Esophagus muscularis mucosa (tissue), 4 donors: ENCODE measurements around the gene SSMEM1. TPM values are rescaled to one million over a fixed set of nuclear protein-coding genes. Genes with fewer than 3 reads are reported as not detected.

ENCODE experiments used
- DNase-seq: peaks from one replicate; pipeline ENCODE4 v3.0.0-alpha.2; 2017; ENCODE audit errors: extremely low spot score
- H3K27ac ChIP-seq, 4 donors: fragments of 200-600 bp; sonication (generic); replicated peaks in 1 of 4; 1 replicate in 3 of 4; 2 replicates in 1 of 4; pipeline ENCODE4 v1.5.1; 2016 to 2019; ENCODE audit warnings: mild to moderate bottlenecking in 1 of 4
- H3K27me3 ChIP-seq, 4 donors: fragments of 200-600 bp; sonication (generic); one replicate each; pipeline versions ENCODE4 v1.5.1 to v1.6.0; 2016 to 2019
- H3K36me3 ChIP-seq, 4 donors: fragments of 200-600 bp; sonication (generic); one replicate each; pipeline ENCODE4 v1.5.1; 2016 to 2019
- H3K4me1 ChIP-seq, 4 donors: fragments of 200-600 bp; sonication (generic); one replicate each; pipeline ENCODE4 v1.5.1; 2016 to 2019
- H3K4me3 ChIP-seq, 4 donors: fragments of 200-600 bp; sonication (generic); 1 replicate in 2 of 4; 2 replicates in 2 of 4; pipeline ENCODE4 v1.5.1; 2016 to 2019; ENCODE audit warnings: mild to moderate bottlenecking in 4 of 4, moderate library complexity in 1 of 4
- H3K9me3 ChIP-seq, 4 donors: fragments of 200-600 bp; sonication (generic); 1 replicate in 3 of 4; 2 replicates in 1 of 4; pipeline ENCODE4 v1.5.1; 2016 to 2019
- CTCF ChIP-seq, 3 experiments: fragments of 200-600 bp in 2 of 3; fragments of 450-650 bp in 1 of 3; sonication (generic) in 2 of 3; IDR thresholded peaks; one replicate each; pipeline ENCODE4 v1.5.1; 2017 to 2019; ENCODE audit warnings: antibody characterized with exemption in 3 of 3, mild to moderate bottlenecking in 2 of 3, moderate library complexity in 1 of 3
- EP300 ChIP-seq: sonication (generic); formaldehyde crosslinking; IDR thresholded peaks from one replicate; pipeline ENCODE4 v1.6.1; 2017; ENCODE audit warnings: antibody characterized with exemption
- POLR2A ChIP-seq: fragments of 450-650 bp; IDR thresholded peaks from one replicate; pipeline ENCODE4 v1.6.1; 2017; ENCODE audit warnings: antibody characterized with exemption, moderate library complexity, mild to moderate bottlenecking, low read depth
- POLR2AphosphoS5 ChIP-seq, 2 donors: sonication (generic); formaldehyde crosslinking; IDR thresholded peaks; one replicate each; pipeline ENCODE4 v1.6.1; 2017; ENCODE audit warnings: antibody characterized with exemption in 2 of 2
- WGBS: methylation state at CpG from one replicate; pipeline ENCODE4 v1.1.5; 2018; 5-methylcytosine and 5-hydroxymethylcytosine counted together
- intact Hi-C: fragments of 100-400 bp; cut with DNase I; formaldehyde crosslinking; loops from one replicate; pipeline ENCODE4 v1.15.1; 2023
- total RNA-seq, 4 donors: library from RNA; depleted of rRNA; stranded (reverse); fragments of >200 nt; gene quantifications; one replicate each; pipeline versions ENCODE4 v1.1.0 to v1.2.1, GENCODE V29; 2016

The SSMEM1 gene
- total RNA-seq, 4 donors from 2014 or later: not detected

- WGBS: 97% methylated on average over 7 of the region's 7 CpGs
- no peak for TF ChIP-seq POLR2A
- no peak for TF ChIP-seq CTCF (IDR thresholded peaks at IDR 0.05)
- TF ChIP-seq POLR2AphosphoS5 (IDR thresholded peaks at IDR 0.05): no peak
- no peak for TF ChIP-seq EP300
- no peak for DNase-seq
- Histone ChIP-seq H3K4me3 (no peak overlapping the region), H3K36me3 (peaks cover 0 to 57% (median 32%) of the 10 kb centered on the region in 4 donors), H3K27me3 (no peaks in the 10 kb centered on the region), H3K4me1 (no peaks in the 10 kb centered on the region), H3K27ac (no peak overlapping the region), H3K9me3 (no peaks in the 10 kb centered on the region)
- intact Hi-C loops: no loop called here
These were observed 15.9 kb upstream of the SSMEM1 start for GRCh38 chr7:130191791-130192190.

- Histone ChIP-seq H3K4me1 (no peaks in the 10 kb centered on the region), H3K4me3 (no peak overlapping the region), H3K27ac (no peak overlapping the region), H3K36me3 (peaks cover 8 to 78% (median 33%) of the 10 kb centered on the region in 4 donors), H3K27me3 (no peaks in the 10 kb centered on the region), H3K9me3 (no peaks in the 10 kb centered on the region)
- 97% methylated on average over 2 of the region's 2 CpGs for WGBS
- DNase-seq: no peak
- intact Hi-C loops: no loop called here
- TF ChIP-seq CTCF (IDR thresholded peaks at IDR 0.05): no peak
- TF ChIP-seq POLR2A: no peak
- TF ChIP-seq POLR2AphosphoS5 (IDR thresholded peaks at IDR 0.05): no peak
- no peak for TF ChIP-seq EP300
These were observed 12.3 kb upstream of the SSMEM1 start for GRCh38 chr7:130195396-130195795.

- Histone ChIP-seq H3K27ac (no peak overlapping the region), H3K36me3 (peaks cover 11 to 78% (median 40%) of the 10 kb centered on the region in 4 donors), H3K4me3 (no peak overlapping the region), H3K9me3 (no peaks in the 10 kb centered on the region), H3K27me3 (no peaks in the 10 kb centered on the region), H3K4me1 (no peaks in the 10 kb centered on the region)
- TF ChIP-seq EP300 (no peak), POLR2A (no peak), POLR2AphosphoS5 (IDR thresholded peaks at IDR 0.05) (no peak), CTCF (IDR thresholded peaks at IDR 0.05) (no peak)
- DNase-seq: no peak
- intact Hi-C loops: no loop called here
- WGBS: 64% methylated on average over 2 of the region's 2 CpGs
These were observed 11.2 kb upstream of the SSMEM1 start for GRCh38 chr7:130196476-130196875.

GRCh38 chr7:130197094-130197493 is 10.6 kb upstream of the SSMEM1 start:
- Histone ChIP-seq H3K36me3 (peaks cover 18 to 78% (median 41%) of the 10 kb centered on the region in 4 donors), H3K9me3 (no peaks in the 10 kb centered on the region), H3K4me3 (no peak overlapping the region), H3K4me1 (no peaks in the 10 kb centered on the region), H3K27ac (no peak overlapping the region), H3K27me3 (no peaks in the 10 kb centered on the region)
- DNase-seq: no peak
- 71% methylated on average over 2 of the region's 2 CpGs for WGBS
- TF ChIP-seq CTCF (IDR thresholded peaks at IDR 0.05) (no peak), POLR2A (no peak), POLR2AphosphoS5 (IDR thresholded peaks at IDR 0.05) (no peak), EP300 (no peak)
- intact Hi-C loops: no loop called here

GRCh38 chr7:130201796-130202195 is 5.9 kb upstream of the SSMEM1 start:
- 87% methylated on average over 7 of the region's 7 CpGs for WGBS
- Histone ChIP-seq H3K4me1 (peaks cover 4 to 14% (median 10%) of the 10 kb centered on the region in 4 donors), H3K4me3 (no peak overlapping the region), H3K27me3 (no peaks in the 10 kb centered on the region), H3K9me3 (no peaks in the 10 kb centered on the region), H3K36me3 (peaks cover 18 to 69% (median 39%) of the 10 kb centered on the region in 4 donors), H3K27ac (no peak overlapping the region)
- TF ChIP-seq CTCF (IDR thresholded peaks at IDR 0.05): no peak
- no peak for TF ChIP-seq POLR2A
- no peak for TF ChIP-seq POLR2AphosphoS5 (IDR thresholded peaks at IDR 0.05)
- no peak for TF ChIP-seq EP300
- DNase-seq: no peak
- intact Hi-C loops: loop anchor here (10.0 kb wide), 1 partner anchor 233 kb away; no protein-coding TSS in a partner anchor
